HG03378 (cell line): ENCODE data around the gene DIPK1A.

Experiments used
- ATAC-seq: cut with Tn5 transposase; IDR thresholded peaks from one replicate; pipeline ENCODE4 v1.9.1; 2021; ENCODE audit warnings: mild to moderate bottlenecking, moderate library complexity; ENCODE audit not compliant: unreplicated experiment

DIPK1A gene

GRCh38 chr1:92881391-92881790 is 79.9 kb downstream of the DIPK1A start:
- no peak for ATAC-seq

GRCh38 chr1:92879316-92879968 is 81.8 kb downstream of the DIPK1A start:
- ATAC-seq = no peak

- no peak for ATAC-seq
These were observed 83.5 kb downstream of the DIPK1A start for GRCh38 chr1:92877792-92878191.

GRCh38 chr1:92877081-92877711 is 84.1 kb downstream of the DIPK1A start:
- no peak for ATAC-seq

GRCh38 chr1:92876351-92876750 is 84.9 kb downstream of the DIPK1A start:
- ATAC-seq = no peak

GRCh38 chr1:92874987-92875386 is 86.3 kb downstream of the DIPK1A start:
- no peak for ATAC-seq

GRCh38 chr1:92872719-92873118 is 88.5 kb downstream of the DIPK1A start:
- ATAC-seq = no peak

- ATAC-seq = no peak
These were observed 90.7 kb downstream of the DIPK1A start for GRCh38 chr1:92870591-92870990.

GRCh38 chr1:92864131-92864530 is 97.1 kb downstream of the DIPK1A start:
- ATAC-seq = no peak

GRCh38 chr1:92862605-92863004 is 98.7 kb downstream of the DIPK1A start:
- ATAC-seq = no peak

GRCh38 chr1:92859400-92860039 is 101.7 kb downstream of the DIPK1A start:
- ATAC-seq = no peak

GRCh38 chr1:92858564-92859399 is 102.5 kb downstream of the DIPK1A start:
- ATAC-seq = no peak

- no peak for ATAC-seq
These were observed 103.4 kb downstream of the DIPK1A start for GRCh38 chr1:92857817-92858216.

- no peak for ATAC-seq
These were observed 106.0 kb downstream of the DIPK1A start for GRCh38 chr1:92855236-92855635.

- ATAC-seq = no peak
These were observed 107.0 kb downstream of the DIPK1A start for GRCh38 chr1:92854101-92854785.

GRCh38 chr1:92853299-92853698 is 108.0 kb downstream of the DIPK1A start:
- no peak for ATAC-seq

GRCh38 chr1:92851729-92852128 is 109.5 kb downstream of the DIPK1A start:
- ATAC-seq = no peak

- ATAC-seq = no peak
These were observed 111.2 kb downstream of the DIPK1A start for GRCh38 chr1:92850019-92850418.

GRCh38 chr1:92848201-92848600 is 113.1 kb downstream of the DIPK1A start:
- ATAC-seq = no peak

GRCh38 chr1:92845908-92846307 is 115.4 kb downstream of the DIPK1A start:
- no peak for ATAC-seq

- ATAC-seq = no peak
These were observed 116.8 kb downstream of the DIPK1A start for GRCh38 chr1:92844439-92844838.
